MM.1S (cell line): ENCODE data around the gene CLIC4.

Experiments used
- EZH2 ChIP-seq: fragments of 300-600 bp; sonication (generic); optimal IDR thresholded peaks from 2 replicates; pipeline ENCODE3; 2017; ENCODE audit warnings: low read depth, mild to moderate bottlenecking, antibody characterized with exemption, low read length, mixed read lengths
- EZH2phosphoT487 ChIP-seq: fragments of 300-600 bp; sonication (generic); IDR thresholded peaks from 2 replicates; pipeline ENCODE4 v1.6.1; 2018; ENCODE audit warnings: antibody characterized with exemption, low read length
- TF ChIP-seq, protein P1 (sequence below): fragments of 300-600 bp; sonication (generic); IDR thresholded peaks from 2 replicates; pipeline ENCODE4 v1.5.1; 2016; ENCODE audit warnings: antibody characterized with exemption, low read length, mixed read lengths

DNA sequence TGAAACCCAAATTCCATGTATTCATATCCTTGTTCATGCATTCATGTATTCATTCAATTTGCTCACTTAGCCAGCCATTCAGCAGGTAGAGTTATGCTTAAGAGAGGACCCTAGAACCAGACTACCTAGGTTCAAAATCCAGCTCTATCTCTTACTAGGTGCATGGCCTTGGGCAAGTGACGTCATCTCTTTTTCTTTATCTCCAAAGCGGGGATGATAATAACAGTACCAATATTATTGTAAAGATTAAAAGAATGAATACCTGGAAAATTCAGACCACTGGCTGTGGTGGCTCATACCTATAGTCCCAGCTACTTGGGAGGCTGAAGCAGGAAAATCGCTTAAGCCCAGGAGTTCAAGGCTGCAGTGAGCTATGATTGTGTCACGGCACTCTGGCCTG, 33.9 kb upstream of the CLIC4 start:
- TF ChIP-seq, protein P1, sequence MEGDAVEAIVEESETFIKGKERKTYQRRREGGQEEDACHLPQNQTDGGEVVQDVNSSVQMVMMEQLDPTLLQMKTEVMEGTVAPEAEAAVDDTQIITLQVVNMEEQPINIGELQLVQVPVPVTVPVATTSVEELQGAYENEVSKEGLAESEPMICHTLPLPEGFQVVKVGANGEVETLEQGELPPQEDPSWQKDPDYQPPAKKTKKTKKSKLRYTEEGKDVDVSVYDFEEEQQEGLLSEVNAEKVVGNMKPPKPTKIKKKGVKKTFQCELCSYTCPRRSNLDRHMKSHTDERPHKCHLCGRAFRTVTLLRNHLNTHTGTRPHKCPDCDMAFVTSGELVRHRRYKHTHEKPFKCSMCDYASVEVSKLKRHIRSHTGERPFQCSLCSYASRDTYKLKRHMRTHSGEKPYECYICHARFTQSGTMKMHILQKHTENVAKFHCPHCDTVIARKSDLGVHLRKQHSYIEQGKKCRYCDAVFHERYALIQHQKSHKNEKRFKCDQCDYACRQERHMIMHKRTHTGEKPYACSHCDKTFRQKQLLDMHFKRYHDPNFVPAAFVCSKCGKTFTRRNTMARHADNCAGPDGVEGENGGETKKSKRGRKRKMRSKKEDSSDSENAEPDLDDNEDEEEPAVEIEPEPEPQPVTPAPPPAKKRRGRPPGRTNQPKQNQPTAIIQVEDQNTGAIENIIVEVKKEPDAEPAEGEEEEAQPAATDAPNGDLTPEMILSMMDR: no peak
- TF ChIP-seq EZH2 (no peak), EZH2phosphoT487 (no peak)
